ENCODE data around the gene DENND1A.

GRCh38 chr9:123447934-123448646, 481.8 kb downstream of the DENND1A start:
- TF ChIP-seq, protein P1, sequence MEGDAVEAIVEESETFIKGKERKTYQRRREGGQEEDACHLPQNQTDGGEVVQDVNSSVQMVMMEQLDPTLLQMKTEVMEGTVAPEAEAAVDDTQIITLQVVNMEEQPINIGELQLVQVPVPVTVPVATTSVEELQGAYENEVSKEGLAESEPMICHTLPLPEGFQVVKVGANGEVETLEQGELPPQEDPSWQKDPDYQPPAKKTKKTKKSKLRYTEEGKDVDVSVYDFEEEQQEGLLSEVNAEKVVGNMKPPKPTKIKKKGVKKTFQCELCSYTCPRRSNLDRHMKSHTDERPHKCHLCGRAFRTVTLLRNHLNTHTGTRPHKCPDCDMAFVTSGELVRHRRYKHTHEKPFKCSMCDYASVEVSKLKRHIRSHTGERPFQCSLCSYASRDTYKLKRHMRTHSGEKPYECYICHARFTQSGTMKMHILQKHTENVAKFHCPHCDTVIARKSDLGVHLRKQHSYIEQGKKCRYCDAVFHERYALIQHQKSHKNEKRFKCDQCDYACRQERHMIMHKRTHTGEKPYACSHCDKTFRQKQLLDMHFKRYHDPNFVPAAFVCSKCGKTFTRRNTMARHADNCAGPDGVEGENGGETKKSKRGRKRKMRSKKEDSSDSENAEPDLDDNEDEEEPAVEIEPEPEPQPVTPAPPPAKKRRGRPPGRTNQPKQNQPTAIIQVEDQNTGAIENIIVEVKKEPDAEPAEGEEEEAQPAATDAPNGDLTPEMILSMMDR (IDR thresholded peaks at IDR 0.05): no peak
- no peak for TF ChIP-seq POLR2A (IDR thresholded peaks at IDR 0.05)
